GM18511 (cell line): ENCODE measurements around the gene FRS3.
"Not testable (repeated sequence)": the region's sequence is repeated elsewhere in the genome, so short reads cannot be mapped to it uniquely, and the experiment has no call there.

Experiments
- ATAC-seq: cut with Tn5 transposase; IDR thresholded peaks from one replicate; pipeline ENCODE4 v1.9.1; 2021; ENCODE audit warnings: mild to moderate bottlenecking, moderate library complexity; ENCODE audit not compliant: unreplicated experiment

Gene FRS3

GRCh38 chr6:41779788-41780550 lies at the start of gene FRS3:
TSS of gene FRS3 (minus strand) at chr6:41779900. CDS start at chr6:41776987, 2,913 bp downstream.
- ATAC-seq = peak; percentile 97

- ATAC-seq = no peak
Observed at GRCh38 chr6:41826343-41827022, 46.8 kb upstream of the FRS3 start.

GRCh38 chr6:41824571-41825569 lies 45.2 kb upstream of the FRS3 start:
- ATAC-seq = no peak

DNA sequence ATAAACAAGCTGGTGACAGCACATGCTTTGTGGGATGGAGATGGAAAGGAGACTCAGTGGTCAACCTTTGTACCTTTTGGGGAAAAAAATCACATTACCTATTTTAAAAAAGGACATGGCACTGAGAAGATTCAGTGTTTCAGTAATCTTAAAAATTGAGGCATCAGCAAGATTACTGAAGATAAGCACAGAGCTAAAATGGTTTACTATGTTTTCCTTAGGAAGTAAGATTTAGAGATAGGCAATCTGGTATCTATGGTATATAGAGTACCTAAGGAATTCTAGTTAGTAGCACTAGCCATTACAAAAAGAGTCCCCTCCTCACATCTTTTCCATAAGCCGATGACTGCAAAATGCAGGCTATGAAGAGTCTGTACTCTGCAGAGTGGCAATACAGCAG lies 43.5 kb upstream of the FRS3 start:
- no peak for ATAC-seq

GRCh38 chr6:41822021-41822420 lies 42.3 kb upstream of the FRS3 start:
- ATAC-seq = no peak

DNA sequence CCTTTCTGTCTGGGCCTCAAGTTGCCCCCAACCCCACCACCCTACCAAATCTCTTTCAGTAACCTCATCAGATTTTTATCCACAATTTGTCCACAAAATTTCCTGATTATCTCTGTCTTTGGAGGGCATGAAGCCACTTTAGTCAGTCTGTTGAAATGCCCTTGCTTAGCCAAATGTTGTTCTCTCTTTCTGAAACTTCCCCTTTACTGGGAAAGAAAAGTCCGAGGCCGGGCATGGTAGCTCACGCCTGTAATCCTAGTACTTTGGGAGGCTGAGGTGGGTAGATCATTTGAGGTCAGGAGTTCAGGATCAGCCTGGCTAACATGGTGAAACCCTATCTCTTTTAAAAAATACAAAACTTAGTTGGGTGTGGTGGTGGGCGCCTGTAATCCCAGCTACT lies 41.6 kb upstream of the FRS3 start:
- no peak for ATAC-seq

DNA sequence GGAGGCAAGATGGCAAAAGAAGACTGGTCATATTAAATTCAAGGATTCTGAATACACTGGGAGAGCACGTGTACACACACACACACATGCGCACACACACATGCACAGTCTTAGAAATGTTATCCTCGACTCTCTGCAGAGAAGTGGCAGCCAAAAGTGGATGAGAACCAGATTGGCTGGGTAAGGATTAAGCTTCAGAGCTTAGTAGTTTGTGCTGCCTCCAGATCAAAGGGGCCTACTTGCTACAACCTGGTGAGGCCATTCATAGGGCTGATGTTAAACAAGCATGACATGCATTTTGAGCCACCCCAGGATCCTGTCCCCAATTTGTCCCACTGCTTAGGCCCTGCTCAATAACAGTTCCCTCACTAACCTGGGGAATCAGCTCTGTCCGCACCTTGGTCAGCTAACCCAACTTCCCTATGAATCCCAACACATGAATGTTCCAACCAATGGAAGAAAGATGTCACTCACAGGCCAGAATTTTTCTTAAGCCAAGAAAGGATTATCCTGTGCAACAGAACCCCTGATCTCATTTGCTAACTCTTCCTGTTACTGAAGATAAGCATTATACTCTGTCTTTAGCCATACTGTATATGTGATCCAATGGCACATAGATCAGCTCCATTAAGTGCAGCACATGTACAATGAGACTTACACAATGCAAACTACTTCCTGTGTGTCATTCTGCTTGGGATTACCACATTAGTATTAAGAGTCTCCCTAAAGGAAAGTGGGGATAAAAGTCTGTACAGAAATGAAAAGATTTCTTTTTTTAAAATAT lies 38.8 kb upstream of the FRS3 start:
- ATAC-seq = no peak

GRCh38 chr6:41815587-41815986 lies 35.9 kb upstream of the FRS3 start:
- ATAC-seq = no peak

- ATAC-seq = no peak
Observed at GRCh38 chr6:41814629-41815028, 34.9 kb upstream of the FRS3 start.

DNA sequence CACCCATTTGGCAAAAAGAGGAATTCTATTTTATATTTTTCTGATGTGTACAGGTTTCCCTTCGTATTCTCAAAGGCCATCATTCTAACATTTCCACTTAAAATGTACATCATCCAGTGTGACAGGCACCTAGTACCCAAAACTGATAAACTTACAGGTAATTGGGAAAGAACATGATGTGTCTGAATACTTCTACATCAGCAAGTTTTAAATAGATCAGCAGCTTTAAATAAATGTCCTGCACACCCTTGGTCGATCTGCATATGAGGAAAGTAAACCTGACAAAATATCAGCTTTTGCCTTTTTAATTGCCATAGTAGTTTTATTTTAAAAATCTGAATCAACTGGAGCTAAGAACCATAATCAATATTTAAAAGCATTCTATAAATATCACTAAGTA lies 34.3 kb upstream of the FRS3 start:
- ATAC-seq = no peak

GRCh38 chr6:41813469-41813868 lies 33.8 kb upstream of the FRS3 start:
- no peak for ATAC-seq

- not testable (repeated sequence) for ATAC-seq
Observed at GRCh38 chr6:41811946-41812345, 32.2 kb upstream of the FRS3 start.

GRCh38 chr6:41811095-41811494 lies 31.4 kb upstream of the FRS3 start:
- no peak for ATAC-seq

GRCh38 chr6:41805830-41806774 lies 26.4 kb upstream of the FRS3 start:
- no peak for ATAC-seq

DNA sequence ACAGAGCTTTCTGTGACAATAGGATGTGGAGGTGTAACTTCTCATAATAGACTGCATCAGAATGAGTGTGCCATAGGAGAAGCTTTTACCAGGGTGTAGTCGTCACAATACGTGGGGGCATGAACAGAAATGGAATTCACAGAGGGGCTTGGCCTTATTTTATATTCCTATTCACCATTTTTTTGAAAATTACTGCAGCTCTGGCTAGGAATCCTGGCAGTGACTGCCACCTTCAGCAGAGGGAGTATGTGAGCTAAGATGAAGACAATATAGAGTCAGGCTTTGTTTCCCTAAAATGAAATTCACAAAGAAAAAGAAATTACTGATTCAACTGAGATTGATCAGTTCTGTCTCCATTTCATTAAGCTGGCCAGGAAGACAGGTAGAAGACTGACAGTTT lies 21.7 kb upstream of the FRS3 start:
- no peak for ATAC-seq

- ATAC-seq = no peak
Observed at GRCh38 chr6:41799559-41799911, 19.8 kb upstream of the FRS3 start.

GRCh38 chr6:41798901-41799558 lies 19.3 kb upstream of the FRS3 start:
- ATAC-seq = no peak

DNA sequence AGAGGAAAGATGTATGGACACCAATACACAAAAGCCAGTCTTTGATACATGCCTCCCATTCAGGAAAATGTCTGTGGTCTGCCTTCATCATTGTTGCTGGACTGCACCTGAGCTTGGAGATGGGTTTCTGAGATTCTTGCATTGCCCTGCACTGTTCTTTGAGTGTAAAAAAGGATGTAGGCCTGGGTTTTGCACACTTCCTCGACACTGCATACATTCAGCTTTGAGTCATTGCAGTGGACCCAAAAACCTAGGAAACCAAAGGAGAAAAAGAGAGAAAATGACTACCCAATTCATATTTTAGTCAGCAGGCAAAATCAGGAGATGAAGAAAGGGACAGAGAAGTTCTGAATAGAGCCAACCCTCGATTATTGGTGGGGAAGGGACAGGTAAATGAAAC lies 16.8 kb upstream of the FRS3 start:
- no peak for ATAC-seq

DNA sequence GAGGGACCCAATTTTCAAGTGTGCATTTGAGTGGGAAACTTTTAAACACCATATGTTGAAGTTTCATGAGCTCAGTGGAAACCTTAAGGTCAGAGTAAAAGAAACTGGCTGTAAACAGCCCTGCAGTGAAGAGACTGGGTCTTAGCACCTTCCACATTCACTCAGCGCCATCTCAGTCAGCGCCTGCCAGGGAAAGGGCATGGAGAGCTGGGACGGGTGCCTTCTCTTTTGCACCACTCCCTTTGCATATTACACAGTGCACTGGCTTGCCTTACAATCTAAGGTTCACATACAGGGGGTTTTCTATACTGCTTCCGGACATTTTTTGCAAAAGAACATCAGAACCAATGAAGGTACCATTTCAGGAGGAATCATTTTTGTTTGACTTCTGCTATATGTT lies 12.3 kb upstream of the FRS3 start:
- no peak for ATAC-seq
